ENCODE results near the gene FLNB. TPM values are rescaled to one million over a fixed set of nuclear protein-coding genes. Genes with fewer than 3 reads are reported as not detected.
A peak's percentile ranks its signal among the peaks of the same experiment; 100 is the strongest.

Gene FLNB
- total RNA-seq, 1 donor from 2014 or later = 216 TPM

DNA sequence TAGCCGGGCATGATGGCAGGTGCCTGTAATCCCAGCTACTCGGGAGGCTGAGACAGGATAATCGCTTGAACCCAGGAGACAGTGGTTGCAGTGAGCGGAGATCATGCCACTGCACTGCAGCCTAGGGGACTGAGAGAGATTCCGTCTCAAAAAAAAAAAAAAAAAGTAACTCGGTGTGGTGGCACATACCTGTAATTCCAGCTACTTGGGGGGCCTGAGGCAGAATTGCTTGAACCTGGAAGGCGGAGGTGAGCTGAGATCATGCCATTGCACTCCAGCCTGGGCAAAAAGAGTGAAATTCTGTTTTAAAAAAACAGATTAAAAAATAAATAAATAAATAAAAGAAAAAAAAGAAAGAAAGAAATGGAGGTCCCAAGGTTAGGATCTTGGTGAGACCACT lies 6.2 kb upstream of the FLNB start:
- Mint-ChIP-seq H3K4me3 (ENCODE audit: unreplicated experiment) (no peak overlapping the region), H3K27ac (ENCODE audit: unreplicated experiment) (no peak overlapping the region), H3K9me3 (ENCODE audit: unreplicated experiment) (no peaks in the 10 kb centered on the region), H3K36me3 (ENCODE audit: low read depth, unreplicated experiment) (no peaks in the 10 kb centered on the region), H3K4me1 (ENCODE audit: unreplicated experiment) (peaks cover 8% of the 10 kb centered on the region), H3K27me3 (ENCODE audit: unreplicated experiment) (peaks cover 2% of the 10 kb centered on the region)
- DNase-seq (ENCODE audit: low spot score) = no peak
- TF ChIP-seq, protein P1, sequence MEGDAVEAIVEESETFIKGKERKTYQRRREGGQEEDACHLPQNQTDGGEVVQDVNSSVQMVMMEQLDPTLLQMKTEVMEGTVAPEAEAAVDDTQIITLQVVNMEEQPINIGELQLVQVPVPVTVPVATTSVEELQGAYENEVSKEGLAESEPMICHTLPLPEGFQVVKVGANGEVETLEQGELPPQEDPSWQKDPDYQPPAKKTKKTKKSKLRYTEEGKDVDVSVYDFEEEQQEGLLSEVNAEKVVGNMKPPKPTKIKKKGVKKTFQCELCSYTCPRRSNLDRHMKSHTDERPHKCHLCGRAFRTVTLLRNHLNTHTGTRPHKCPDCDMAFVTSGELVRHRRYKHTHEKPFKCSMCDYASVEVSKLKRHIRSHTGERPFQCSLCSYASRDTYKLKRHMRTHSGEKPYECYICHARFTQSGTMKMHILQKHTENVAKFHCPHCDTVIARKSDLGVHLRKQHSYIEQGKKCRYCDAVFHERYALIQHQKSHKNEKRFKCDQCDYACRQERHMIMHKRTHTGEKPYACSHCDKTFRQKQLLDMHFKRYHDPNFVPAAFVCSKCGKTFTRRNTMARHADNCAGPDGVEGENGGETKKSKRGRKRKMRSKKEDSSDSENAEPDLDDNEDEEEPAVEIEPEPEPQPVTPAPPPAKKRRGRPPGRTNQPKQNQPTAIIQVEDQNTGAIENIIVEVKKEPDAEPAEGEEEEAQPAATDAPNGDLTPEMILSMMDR (IDR thresholded peaks at IDR 0.05; ENCODE audit: unreplicated experiment) = no peak

DNA sequence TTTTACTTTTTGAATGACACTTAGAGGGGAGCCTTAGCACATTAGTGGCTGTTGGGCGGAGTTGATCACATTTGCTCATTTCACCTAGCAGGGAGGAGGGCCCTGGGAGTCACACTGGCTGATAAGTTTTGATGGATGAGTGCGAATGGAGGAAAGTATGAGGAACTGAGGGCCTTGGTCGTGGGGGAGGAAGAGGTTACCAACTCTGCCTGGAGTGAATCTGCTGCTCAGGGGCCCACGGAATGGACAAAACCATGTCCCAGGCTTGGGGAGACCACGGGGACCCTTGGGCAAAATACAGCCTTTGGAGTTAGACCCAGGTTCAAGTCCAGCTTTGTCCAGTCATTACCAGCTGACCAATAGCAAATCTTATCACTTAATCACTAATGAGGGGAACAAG lies 5.1 kb upstream of the FLNB start:
- H3K9me3 Mint-ChIP-seq (ENCODE audit: unreplicated experiment) = no peaks in the 10 kb centered on the region
- DNase-seq (ENCODE audit: low spot score) = no peak
- no peak overlapping the region for H3K27ac Mint-ChIP-seq (ENCODE audit: unreplicated experiment)

DNA sequence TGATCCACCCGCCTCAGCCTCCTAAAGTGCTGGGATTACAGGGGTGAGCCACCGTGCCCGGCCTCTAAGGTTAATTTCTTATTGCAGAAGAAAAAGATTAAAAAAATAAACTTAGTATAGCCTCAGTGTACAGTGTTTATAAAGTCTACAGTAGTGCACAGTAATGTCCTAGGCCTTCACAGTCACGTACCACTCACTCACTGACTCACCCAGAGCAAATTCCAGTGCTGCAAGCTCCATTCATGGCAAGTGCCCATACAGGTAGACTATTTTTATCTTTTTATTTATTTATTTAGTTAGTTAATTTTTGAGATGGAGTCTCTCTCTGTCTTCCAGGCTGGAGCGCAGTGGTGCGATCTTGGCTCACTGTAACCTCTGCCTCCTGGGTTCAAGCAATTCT lies 3.2 kb upstream of the FLNB start:
- Mint-ChIP-seq H3K27ac (ENCODE audit: unreplicated experiment) (no peak overlapping the region), H3K9me3 (ENCODE audit: unreplicated experiment) (no peaks in the 10 kb centered on the region), H3K4me3 (ENCODE audit: unreplicated experiment) (no peak overlapping the region), H3K4me1 (ENCODE audit: unreplicated experiment) (peaks cover 11% of the 10 kb centered on the region), H3K36me3 (ENCODE audit: low read depth, unreplicated experiment) (peaks cover 4% of the 10 kb centered on the region), H3K27me3 (ENCODE audit: unreplicated experiment) (peaks cover 3% of the 10 kb centered on the region)
- DNase-seq (ENCODE audit: low spot score) = no peak
- TF ChIP-seq, protein P1 (IDR thresholded peaks at IDR 0.05; ENCODE audit: unreplicated experiment) = no peak

More for the DNA sequence above, 5.1 kb upstream of the FLNB start:
- Mint-ChIP-seq H3K36me3 (ENCODE audit: low read depth, unreplicated experiment) (no peaks in the 10 kb centered on the region), H3K4me3 (ENCODE audit: unreplicated experiment) (no peak overlapping the region), H3K4me1 (ENCODE audit: unreplicated experiment) (peaks cover 8% of the 10 kb centered on the region), H3K27me3 (ENCODE audit: unreplicated experiment) (peaks cover 2% of the 10 kb centered on the region)
- TF ChIP-seq, protein P1 (IDR thresholded peaks at IDR 0.05; ENCODE audit: unreplicated experiment) = no peak

DNA sequence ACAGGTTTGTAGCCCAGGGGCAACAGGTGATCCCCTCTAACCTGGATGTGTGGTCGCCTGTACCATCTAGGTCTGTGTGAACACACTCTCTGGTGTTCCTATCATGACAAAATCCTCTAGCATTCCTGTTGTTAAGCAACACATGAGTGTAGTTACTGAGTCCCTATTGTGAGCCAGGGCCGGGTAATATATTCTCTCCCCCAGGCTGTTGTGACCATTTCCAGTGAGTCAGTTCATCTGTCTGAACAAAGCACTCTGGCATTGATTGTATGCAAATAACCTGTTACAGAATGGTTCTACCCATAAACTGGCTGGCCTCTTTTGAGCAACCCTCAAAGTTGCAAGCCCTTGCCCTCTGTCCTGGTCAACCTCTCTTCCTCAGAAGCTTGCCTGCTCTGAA lies 2.6 kb upstream of the FLNB start:
- TF ChIP-seq, protein P1 (IDR thresholded peaks at IDR 0.05; ENCODE audit: unreplicated experiment) = no peak
- Mint-ChIP-seq H3K36me3 (ENCODE audit: low read depth, unreplicated experiment) (peaks cover 4% of the 10 kb centered on the region), H3K4me1 (ENCODE audit: unreplicated experiment) (peaks cover 16% of the 10 kb centered on the region), H3K9me3 (ENCODE audit: unreplicated experiment) (no peaks in the 10 kb centered on the region), H3K4me3 (ENCODE audit: unreplicated experiment) (no peak overlapping the region), H3K27ac (ENCODE audit: unreplicated experiment) (peak overlapping the region; percentile 75), H3K27me3 (ENCODE audit: unreplicated experiment) (peaks cover 4% of the 10 kb centered on the region)
- DNase-seq (ENCODE audit: low spot score) = no peak

DNA sequence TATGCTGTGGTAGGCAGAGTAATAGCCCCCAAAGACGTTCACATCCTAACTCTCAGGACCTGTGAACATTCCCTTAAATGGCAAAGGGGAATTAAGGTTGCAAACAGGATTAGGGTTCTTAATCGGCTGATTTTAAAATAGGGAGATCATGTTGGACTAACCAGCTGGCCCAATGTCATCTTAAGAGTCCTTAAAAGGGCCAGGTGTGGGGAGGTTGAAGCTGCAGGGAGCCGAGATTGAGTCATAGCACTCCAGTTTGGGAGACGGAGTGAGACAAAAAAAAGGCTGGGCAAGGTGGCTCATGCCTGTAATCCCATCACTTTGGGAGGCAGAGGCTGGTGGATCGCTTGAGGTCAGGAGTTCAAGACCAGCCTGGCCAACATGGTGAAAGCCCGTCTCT lies 1.6 kb upstream of the FLNB start:
- Mint-ChIP-seq H3K4me1 (ENCODE audit: unreplicated experiment) (peaks cover 24% of the 10 kb centered on the region), H3K36me3 (ENCODE audit: low read depth, unreplicated experiment) (peaks cover 7% of the 10 kb centered on the region), H3K9me3 (ENCODE audit: unreplicated experiment) (no peaks in the 10 kb centered on the region), H3K27me3 (ENCODE audit: unreplicated experiment) (peaks cover 4% of the 10 kb centered on the region), H3K4me3 (ENCODE audit: unreplicated experiment) (no peak overlapping the region), H3K27ac (ENCODE audit: unreplicated experiment) (no peak overlapping the region)
- TF ChIP-seq, protein P1 (IDR thresholded peaks at IDR 0.05; ENCODE audit: unreplicated experiment) = no peak
- no peak for DNase-seq (ENCODE audit: low spot score)

Data from endothelial cell (in vitro differentiated cells).